K562 (cell line): ENCODE results near the gene SLC7A5. TPM values are rescaled to one million over a fixed set of nuclear protein-coding genes. Genes with fewer than 3 reads are reported as not detected.

ENCODE experiments used
- ATAC-seq: fragments of 200-7000 bp; cut with Tn5 transposase; 3 replicates; pipeline ENCODE4 v1.9.1; 2020; ENCODE audit warnings: moderate library complexity
- BruUV-seq: library from RNA; stranded (reverse); fragments of 400-500 nt; replicated peaks from 2 replicates; lab custom pipeline; 2021; lab: Mats Ljungman, UMichigan
- CTCF ChIA-PET: fragments of 300-600 bp; formaldehyde crosslinking; extraction: SDS; loops from one replicate; lab custom pipeline; 2021; ENCODE audit warnings: low intra/inter-chr PET ratio; lab: Yijun Ruan, JAX
- POLR2A ChIA-PET: fragments of 300-600, 350-650 bp; sonication (Branson Sonifier 250); formaldehyde crosslinking; extraction: SDS; loops from one replicate; lab custom pipeline; 2021; ENCODE audit warnings: antibody characterized with exemption, inconsistent platforms; lab: Yijun Ruan, JAX
- DNase-seq, 4 experiments: peaks; one replicate each; pipeline versions ENCODE4 v3.0.0 to v3.0.0-alpha.2; 2011 to 2018; ENCODE audit warnings: low spot score in 3 of 4, mixed read lengths in 3 of 4; ENCODE audit errors: extremely low read depth in 1 of 4
- FAIRE-seq: peaks from 2 replicates; lab custom pipeline; 2011; peaks lifted over from hg19 to GRCh38; lab: Jason Lieb, UNC
- H2AFZ ChIP-seq: 2 replicates; pipeline ENCODE4 v1.6.0; 2011; ENCODE audit warnings: low read depth, low read length, control low read depth, inconsistent platforms
- H3K27ac ChIP-seq: fragments of 200-600 bp; 3 replicates; pipeline ENCODE4 v1.8.0; 2011; ENCODE audit warnings: low read depth, mild to moderate bottlenecking, control low read depth, inconsistent platforms, low read length, moderate library complexity, mixed read lengths; ENCODE audit errors: extremely low read depth
- H3K27me3 ChIP-seq, 2 experiments: fragments of 300-600 bp in 1 of 2; 2 replicates in 1 of 2; 3 replicates in 1 of 2; pipeline versions ENCODE4 v1.6.0 to v1.8.0; 2011; ENCODE audit warnings: inconsistent platforms in 2 of 2, low read length in 2 of 2, mild to moderate bottlenecking in 1 of 2, mixed read lengths in 1 of 2, moderate library complexity in 1 of 2; ENCODE audit not compliant: control insufficient read depth in 2 of 2, insufficient read depth in 2 of 2
- H3K36me3 ChIP-seq: fragments of 300-600 bp; 3 replicates; pipeline ENCODE4 v1.8.0; 2011; ENCODE audit warnings: mild to moderate bottlenecking, low read length, inconsistent platforms; ENCODE audit not compliant: control insufficient read depth, insufficient read depth
- H3K4me1 ChIP-seq, 2 experiments: fragments of 200-600 bp in 1 of 2; replicated peaks in 1 of 2; 2 replicates in 1 of 2; 3 replicates in 1 of 2; pipeline versions ENCODE4 v1.5.1 to v1.8.0; 2011; ENCODE audit warnings: inconsistent platforms in 2 of 2, low read length in 2 of 2, mild to moderate bottlenecking in 1 of 2, mixed read lengths in 1 of 2, moderate library complexity in 1 of 2; ENCODE audit not compliant: control insufficient read depth in 2 of 2, insufficient read depth in 2 of 2
- H3K4me2 ChIP-seq: 2 replicates; pipeline ENCODE4 v1.6.1; 2011; ENCODE audit warnings: low read length, control low read depth, inconsistent platforms, mixed read lengths; ENCODE audit not compliant: insufficient read depth
- H3K4me3 ChIP-seq: fragments of 200-600 bp; sonication (generic), shearing (Covaris generic); 2 replicates; pipeline ENCODE4 v1.5.1; 2016; ENCODE audit warnings: control low read depth, inconsistent platforms
- H3K79me2 ChIP-seq: fragments of 200-600 bp; 3 replicates; pipeline ENCODE4 v1.8.0; 2011; ENCODE audit warnings: low read length, inconsistent platforms; ENCODE audit not compliant: control insufficient read depth, insufficient read depth
- H3K9ac ChIP-seq, 2 experiments: 2 replicates each; pipeline versions ENCODE4 v1.6.0 to v1.6.1; 2011; ENCODE audit warnings: low read depth in 2 of 2, low read length in 2 of 2, control low read depth in 1 of 2, inconsistent platforms in 1 of 2, mild to moderate bottlenecking in 1 of 2, mixed read lengths in 1 of 2; ENCODE audit not compliant: insufficient read depth in 1 of 2
- H3K9me1 ChIP-seq: one replicate; pipeline ENCODE4 v1.6.0; 2011; ENCODE audit warnings: inconsistent platforms, mild to moderate bottlenecking, low read length, moderate library complexity; ENCODE audit not compliant: control insufficient read depth, insufficient read depth
- H3K9me3 ChIP-seq: replicated peaks from 2 replicates; pipeline ENCODE4 v1.5.1; 2011; ENCODE audit warnings: low read depth, low read length, inconsistent platforms; ENCODE audit not compliant: control insufficient read depth, insufficient read depth
- H4K20me1 ChIP-seq: replicated peaks from 2 replicates; pipeline ENCODE4 v1.6.1; 2011; ENCODE audit warnings: low read length, inconsistent platforms, mixed read lengths; ENCODE audit not compliant: control insufficient read depth, insufficient read depth
- HNRNPK ChIP-seq: fragments of 200-400 bp; formaldehyde crosslinking; IDR thresholded peaks from one replicate; pipeline ENCODE4 v1.6.1; 2018; ENCODE audit warnings: mild to moderate bottlenecking, low read depth, low read length; ENCODE audit not compliant: poor library complexity, severe bottlenecking
- JUN ChIP-seq, 2 experiments: sonication (generic) in 1 of 2; formaldehyde crosslinking in 1 of 2; IDR thresholded peaks; 2 replicates each; pipeline versions ENCODE4 v1.6.1 to v1.8.0; 2012 to 2022; ENCODE audit warnings: borderline replicate concordance in 2 of 2, mild to moderate bottlenecking in 2 of 2, improper control_type of control experiment in 1 of 2, low read depth in 1 of 2, low read length in 1 of 2, missing genetic modification reagents in 1 of 2
- KLF6 ChIP-seq: fragments of 250-450 bp; sonication (Bioruptor Pico); IDR thresholded peaks from 2 replicates; pipeline ENCODE4 v1.4.0; 2020; ENCODE audit warnings: mild to moderate bottlenecking, moderate library complexity, borderline replicate concordance
- MED1 ChIP-seq: sonication (generic); formaldehyde crosslinking; IDR thresholded peaks from 2 replicates; pipeline ENCODE4 v1.8.1; 2023; ENCODE audit warnings: missing genetic modification reagents, borderline replicate concordance
- NFXL1 ChIP-seq: fragments of 450-650 bp; formaldehyde crosslinking; IDR thresholded peaks from 2 replicates; pipeline ENCODE4 v1.4.0; 2021; ENCODE audit warnings: mild to moderate bottlenecking
- ZBED1 ChIP-seq: IDR thresholded peaks from 2 replicates; pipeline ENCODE4 v1.6.1; 2014
- ZNF212 ChIP-seq: fragments of 450-650 bp; formaldehyde crosslinking; IDR thresholded peaks from 2 replicates; pipeline ENCODE4 v1.4.0; 2020; ENCODE audit warnings: mild to moderate bottlenecking
- WGBS: fragments of 100-300 bp; shearing (Covaris generic); methylation state at CpG from one replicate; pipeline ENCODE4 v1.1.6; 2016; ENCODE audit warnings: low coverage, mixed read lengths; ENCODE audit not compliant: insufficient coverage; ENCODE audit errors: missing lambda C conversion rate; 5-methylcytosine and 5-hydroxymethylcytosine counted together
- in situ Hi-C: fragments of 300-500 bp; cut with MboI; formaldehyde crosslinking; loops from 4 replicates; pipeline ENCODE4 v1.15.0; 2018; ENCODE audit warnings: inconsistent platforms, mixed read lengths
- intact Hi-C: fragments of 100-400 bp; cut with micrococcal nuclease; formaldehyde crosslinking; loops from 2 replicates; pipeline ENCODE4 v1.14.2; 2022
- polyA plus RNA-seq, 8 experiments: library from polyadenylated mRNA; depleted of rRNA in 4 of 8; stranded (reverse) in 5 of 8; unstranded in 3 of 8; fragments of >200 nt; fragmentation: Nextera tagmentation in 2 of 8; fragmentation: Illumina TruSeq in 1 of 8; extraction: Ambion mirVana in 2 of 8; extraction: Trizol in 1 of 8; gene quantifications; 2 replicates each; pipeline versions ENCODE4 v1.2.1 to v1.2.3, GENCODE V29; 2011 to 2014; ENCODE audit warnings: inconsistent platforms in 1 of 8, missing spikeins in 1 of 8
- total RNA-seq, 7 experiments: library from RNA; depleted of rRNA in 6 of 7; stranded (reverse); fragments of >200 nt in 6 of 7; fragmentation: Illumina TruSeq in 2 of 7; extraction: Trizol in 2 of 7; gene quantifications; 2 replicates each; pipeline versions ENCODE4 v1.2.1 to v1.2.3, GENCODE V29; 2011 to 2021; ENCODE audit warnings: low replicate concordance in 1 of 7
- TF ChIP-seq, protein P1 (sequence below): fragments of 450-650 bp; IDR thresholded peaks from 2 replicates; pipeline ENCODE4 v1.6.1; 2016; ENCODE audit warnings: low read depth

Gene SLC7A5
- total and polyA plus RNA-seq, 9 of the 15 experiments (the other 6 are each of a cell fraction or from before 2014, with no cell fraction given): 1.9 to 220 (median 18.6) TPM

DNA sequence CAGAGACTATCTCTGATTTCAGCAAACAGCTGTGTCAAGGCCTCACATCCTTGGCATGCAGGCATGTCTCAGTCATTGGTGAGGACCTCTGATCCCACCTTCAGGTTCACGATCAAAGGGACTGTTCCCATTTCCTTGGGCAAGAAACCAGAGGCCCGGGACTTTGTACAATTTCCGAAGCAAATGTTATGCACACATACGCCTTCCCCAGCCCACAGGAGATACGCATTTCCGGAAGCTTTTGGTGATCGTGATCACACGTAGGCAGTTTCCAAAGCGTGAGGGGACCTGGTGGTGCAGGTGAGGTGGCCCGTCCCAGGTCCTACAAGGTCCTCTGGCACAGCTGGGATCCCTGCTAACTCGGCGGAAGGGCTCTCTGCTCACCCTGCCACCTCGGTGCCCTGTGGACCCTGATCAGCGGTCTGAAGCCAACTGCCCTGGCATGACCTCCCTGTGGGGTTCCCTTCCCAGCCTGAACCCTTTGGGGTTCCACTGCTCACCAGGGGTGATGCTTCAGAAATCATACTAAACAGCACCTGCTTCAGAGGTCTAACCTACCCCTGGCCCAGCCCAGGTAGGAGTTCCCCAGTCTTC, 74.7 kb downstream of the SLC7A5 start:
- H3K9me3 ChIP-seq: 0 out of 2 replicates have a peak, but pooled peaks cover 2% of the 10 kb centered on the region
- H4K20me1 ChIP-seq: no peaks in the 10 kb centered on the region
- no peak overlapping the region for H2AFZ ChIP-seq
- no peak overlapping the region for H3K4me3 ChIP-seq
- no peak overlapping the region for H3K27ac ChIP-seq
- no peak for ATAC-seq
- intact Hi-C loops (no loop called here), in situ Hi-C loops (no loop called here)
- peaks cover 5 to 21% of the 10 kb centered on the region in 2 experiments; a peak in 3 of 5 replicates for H3K27me3 ChIP-seq
- no TSS peak for BruUV-seq
- H3K36me3 ChIP-seq: no peaks in the 10 kb centered on the region
- CTCF ChIA-PET: no interaction called here
- no peaks in the 10 kb centered on the region for H3K79me2 ChIP-seq
- 29% methylated on average over 14 of the region's 14 CpGs for WGBS
- H3K4me1 ChIP-seq: peaks cover 2 to 11% of the 10 kb centered on the region in 2 experiments; a peak in 3 of 5 replicates
- H3K9me1 ChIP-seq: no peaks in the 10 kb centered on the region
- DNase-seq: no peak
- POLR2A ChIA-PET: interaction anchor here (0.7 to 2.2 kb wide), 4 partner anchors 8 to 14 kb away, joined by 3 to 6 read pairs (median 4); no protein-coding TSS in a partner anchor
- FAIRE-seq: no peak
- 0 out of 4 replicates have a peak overlapping the region, but pooled peaks of 1 of the 2 experiments have one; percentile 19 for H3K9ac ChIP-seq
- H3K4me2 ChIP-seq: no peak overlapping the region
- TF ChIP-seq HNRNPK (no peak), ZNF212 (no peak), NFXL1 (CRISPR knock-in tag) (no peak), MED1 (CRISPR knock-in tag) (no peak), JUN (IDR thresholded peaks at IDR 0.05; ENCODE audit: borderline replicate concordance, low read depth, low read length) (no peak), JUN (CRISPR knock-in tag; IDR thresholded peaks at IDR 0.05; ENCODE audit: borderline replicate concordance) (no peak), KLF6 (CRISPR knock-in tag) (no peak), ZBED1 (no peak)
- TF ChIP-seq, protein P1, sequence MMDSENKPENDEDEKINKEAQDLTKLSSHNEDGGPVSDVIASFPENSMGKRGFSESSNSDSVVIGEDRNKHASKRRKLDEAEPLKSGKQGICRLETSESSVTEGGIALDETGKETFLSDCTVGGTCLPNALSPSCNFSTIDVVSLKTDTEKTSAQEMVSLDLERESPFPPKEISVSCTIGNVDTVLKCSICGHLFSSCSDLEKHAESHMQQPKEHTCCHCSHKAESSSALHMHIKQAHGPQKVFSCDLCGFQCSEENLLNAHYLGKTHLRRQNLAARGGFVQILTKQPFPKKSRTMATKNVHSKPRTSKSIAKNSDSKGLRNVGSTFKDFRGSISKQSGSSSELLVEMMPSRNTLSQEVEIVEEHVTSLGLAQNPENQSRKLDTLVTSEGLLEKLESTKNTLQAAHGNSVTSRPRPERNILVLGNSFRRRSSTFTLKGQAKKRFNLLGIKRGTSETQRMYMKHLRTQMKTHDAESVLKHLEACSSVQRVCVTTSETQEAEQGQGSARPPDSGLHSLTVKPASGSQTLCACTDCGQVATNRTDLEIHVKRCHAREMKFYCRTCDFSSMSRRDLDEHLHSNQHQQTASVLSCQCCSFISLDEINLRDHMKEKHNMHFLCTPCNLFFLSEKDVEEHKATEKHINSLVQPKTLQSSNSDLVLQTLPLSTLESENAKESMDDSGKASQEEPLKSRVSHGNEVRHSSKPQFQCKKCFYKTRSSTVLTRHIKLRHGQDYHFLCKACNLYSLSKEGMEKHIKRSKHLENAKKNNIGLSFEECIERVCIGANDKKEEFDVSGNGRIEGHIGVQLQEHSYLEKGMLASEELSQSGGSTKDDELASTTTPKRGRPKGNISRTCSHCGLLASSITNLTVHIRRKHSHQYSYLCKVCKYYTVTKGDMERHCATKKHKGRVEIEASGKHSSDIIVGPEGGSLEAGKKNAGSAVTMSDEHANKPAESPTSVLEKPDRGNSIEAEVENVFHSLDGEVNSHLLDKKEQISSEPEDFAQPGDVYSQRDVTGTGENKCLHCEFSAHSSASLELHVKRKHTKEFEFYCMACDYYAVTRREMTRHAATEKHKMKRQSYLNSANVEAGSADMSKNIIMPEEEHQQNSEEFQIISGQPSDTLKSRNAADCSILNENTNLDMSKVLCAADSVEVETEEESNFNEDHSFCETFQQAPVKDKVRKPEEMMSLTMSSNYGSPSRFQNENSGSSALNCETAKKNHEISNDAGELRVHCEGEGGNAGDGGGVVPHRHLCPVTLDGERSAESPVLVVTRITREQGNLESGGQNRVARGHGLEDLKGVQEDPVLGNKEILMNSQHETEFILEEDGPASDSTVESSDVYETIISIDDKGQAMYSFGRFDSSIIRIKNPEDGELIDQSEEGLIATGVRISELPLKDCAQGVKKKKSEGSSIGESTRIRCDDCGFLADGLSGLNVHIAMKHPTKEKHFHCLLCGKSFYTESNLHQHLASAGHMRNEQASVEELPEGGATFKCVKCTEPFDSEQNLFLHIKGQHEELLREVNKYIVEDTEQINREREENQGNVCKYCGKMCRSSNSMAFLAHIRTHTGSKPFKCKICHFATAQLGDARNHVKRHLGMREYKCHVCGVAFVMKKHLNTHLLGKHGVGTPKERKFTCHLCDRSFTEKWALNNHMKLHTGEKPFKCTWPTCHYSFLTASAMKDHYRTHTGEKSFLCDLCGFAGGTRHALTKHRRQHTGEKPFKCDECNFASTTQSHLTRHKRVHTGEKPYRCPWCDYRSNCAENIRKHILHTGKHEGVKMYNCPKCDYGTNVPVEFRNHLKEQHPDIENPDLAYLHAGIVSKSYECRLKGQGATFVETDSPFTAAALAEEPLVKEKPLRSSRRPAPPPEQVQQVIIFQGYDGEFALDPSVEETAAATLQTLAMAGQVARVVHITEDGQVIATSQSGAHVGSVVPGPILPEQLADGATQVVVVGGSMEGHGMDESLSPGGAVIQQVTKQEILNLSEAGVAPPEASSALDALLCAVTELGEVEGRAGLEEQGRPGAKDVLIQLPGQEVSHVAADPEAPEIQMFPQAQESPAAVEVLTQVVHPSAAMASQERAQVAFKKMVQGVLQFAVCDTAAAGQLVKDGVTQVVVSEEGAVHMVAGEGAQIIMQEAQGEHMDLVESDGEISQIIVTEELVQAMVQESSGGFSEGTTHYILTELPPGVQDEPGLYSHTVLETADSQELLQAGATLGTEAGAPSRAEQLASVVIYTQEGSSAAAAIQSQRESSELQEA: no peak
